ENCODE results near the gene ADAM15. TPM values are rescaled to one million over a fixed set of nuclear protein-coding genes. Genes with fewer than 3 reads are reported as not detected.

Gene ADAM15
- total RNA-seq, 4 donors from 2014 or later = 65.4 to 115 (median 100.0) TPM

- no peak overlapping the region for H3K27ac ChIP-seq
- H3K36me3 ChIP-seq = no peaks in the 10 kb centered on the region
- no peak overlapping the region for H3K4me3 ChIP-seq
- 54 to 74% methylated on average over 3 to 4 of the region's 5 CpGs for WGBS, 2 donors (ENCODE audit: low coverage in 1 of 2)
- ATAC-seq = no peak
- no peaks in the 10 kb centered on the region for H3K9me3 ChIP-seq
- H3K4me1 ChIP-seq = peaks cover 5 to 39% (median 23%) of the 10 kb centered on the region in 3 donors
- peaks cover 20% of the 10 kb centered on the region for H3K27me3 ChIP-seq
- no peak for TF ChIP-seq EP300 (IDR thresholded peaks at IDR 0.05)
- no peak for TF ChIP-seq POLR2A (IDR thresholded peaks at IDR 0.05)
- no peak for TF ChIP-seq POLR2AphosphoS5 (IDR thresholded peaks at IDR 0.05)
- TF ChIP-seq, protein P1, sequence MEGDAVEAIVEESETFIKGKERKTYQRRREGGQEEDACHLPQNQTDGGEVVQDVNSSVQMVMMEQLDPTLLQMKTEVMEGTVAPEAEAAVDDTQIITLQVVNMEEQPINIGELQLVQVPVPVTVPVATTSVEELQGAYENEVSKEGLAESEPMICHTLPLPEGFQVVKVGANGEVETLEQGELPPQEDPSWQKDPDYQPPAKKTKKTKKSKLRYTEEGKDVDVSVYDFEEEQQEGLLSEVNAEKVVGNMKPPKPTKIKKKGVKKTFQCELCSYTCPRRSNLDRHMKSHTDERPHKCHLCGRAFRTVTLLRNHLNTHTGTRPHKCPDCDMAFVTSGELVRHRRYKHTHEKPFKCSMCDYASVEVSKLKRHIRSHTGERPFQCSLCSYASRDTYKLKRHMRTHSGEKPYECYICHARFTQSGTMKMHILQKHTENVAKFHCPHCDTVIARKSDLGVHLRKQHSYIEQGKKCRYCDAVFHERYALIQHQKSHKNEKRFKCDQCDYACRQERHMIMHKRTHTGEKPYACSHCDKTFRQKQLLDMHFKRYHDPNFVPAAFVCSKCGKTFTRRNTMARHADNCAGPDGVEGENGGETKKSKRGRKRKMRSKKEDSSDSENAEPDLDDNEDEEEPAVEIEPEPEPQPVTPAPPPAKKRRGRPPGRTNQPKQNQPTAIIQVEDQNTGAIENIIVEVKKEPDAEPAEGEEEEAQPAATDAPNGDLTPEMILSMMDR (IDR thresholded peaks at IDR 0.05) = no peak
Observed at GRCh38 chr1:155075535-155075934, 24.4 kb downstream of the ADAM15 start.

DNA sequence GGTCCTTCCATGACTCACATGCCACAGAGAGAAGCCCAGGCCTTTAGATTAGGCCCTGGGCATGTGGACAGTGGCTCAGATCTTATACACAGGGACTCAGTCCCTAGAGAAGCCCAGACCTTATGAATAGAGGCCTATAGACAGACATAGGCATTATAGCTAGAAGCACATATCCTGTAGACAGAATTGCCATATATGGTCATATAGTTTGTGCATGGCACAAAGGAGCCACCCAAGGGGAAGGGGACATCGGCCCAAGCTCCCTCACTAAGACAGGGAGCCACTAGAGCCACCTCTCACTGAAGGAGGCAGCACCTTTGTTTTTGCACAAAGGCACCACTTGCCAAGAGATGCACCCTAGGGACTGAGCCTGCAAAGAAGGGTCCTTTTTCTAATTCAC lies 25.3 kb downstream of the ADAM15 start:
- WGBS, 2 donors (ENCODE audit: low coverage in 1 of 2) = 17% methylated on average over 1 of the region's 1 CpG; no CpG with 5 or more reads in 1 of the 2 donors
- no peak overlapping the region for H3K27ac ChIP-seq

GRCh38 chr1:155077346-155077745 lies 26.2 kb downstream of the ADAM15 start:
- ATAC-seq = no peak
- 83% methylated on average over 2 of the region's 3 CpGs; no CpG with 5 or more reads in 1 of the 2 donors for WGBS, 2 donors (ENCODE audit: low coverage in 1 of 2)
- H3K4me1 ChIP-seq = peaks cover 11 to 43% (median 40%) of the 10 kb centered on the region in 3 donors
- H3K4me3 ChIP-seq = no peak overlapping the region
- H3K27ac ChIP-seq = no peak overlapping the region
- H3K27me3 ChIP-seq = peaks cover 38% of the 10 kb centered on the region
- TF ChIP-seq EP300 (IDR thresholded peaks at IDR 0.05) = no peak
- TF ChIP-seq, protein P1 (IDR thresholded peaks at IDR 0.05) = no peak
- TF ChIP-seq POLR2AphosphoS5 (IDR thresholded peaks at IDR 0.05) = no peak
- TF ChIP-seq POLR2A (IDR thresholded peaks at IDR 0.05) = no peak
- H3K36me3 ChIP-seq = no peaks in the 10 kb centered on the region
- no peaks in the 10 kb centered on the region for H3K9me3 ChIP-seq

More for the DNA sequence above, 25.3 kb downstream of the ADAM15 start:
- TF ChIP-seq POLR2A (IDR thresholded peaks at IDR 0.05) = no peak
- no peak for TF ChIP-seq POLR2AphosphoS5 (IDR thresholded peaks at IDR 0.05)
- no peak for TF ChIP-seq EP300 (IDR thresholded peaks at IDR 0.05)
- TF ChIP-seq, protein P1 (IDR thresholded peaks at IDR 0.05) = no peak
- no peaks in the 10 kb centered on the region for H3K36me3 ChIP-seq
- peaks cover 28% of the 10 kb centered on the region for H3K27me3 ChIP-seq
- H3K4me1 ChIP-seq = peaks cover 9 to 39% (median 30%) of the 10 kb centered on the region in 3 donors
- no peaks in the 10 kb centered on the region for H3K9me3 ChIP-seq
- ATAC-seq = no peak
- H3K4me3 ChIP-seq = no peak overlapping the region

GRCh38 chr1:155077758-155078445 lies 26.8 kb downstream of the ADAM15 start:
- ATAC-seq = no peak
- WGBS, 2 donors (ENCODE audit: low coverage in 1 of 2) = 66% methylated on average over 4 of the region's 4 CpGs; no CpG with 5 or more reads in 1 of the 2 donors
- Histone ChIP-seq H3K9me3 (no peaks in the 10 kb centered on the region), H3K27ac (no peak overlapping the region), H3K27me3 (peaks cover 44% of the 10 kb centered on the region), H3K4me3 (no peak overlapping the region), H3K36me3 (no peaks in the 10 kb centered on the region), H3K4me1 (peaks cover 11 to 49% (median 43%) of the 10 kb centered on the region in 3 donors)
- TF ChIP-seq, protein P1 (IDR thresholded peaks at IDR 0.05) = no peak
- TF ChIP-seq POLR2AphosphoS5 (IDR thresholded peaks at IDR 0.05) = no peak
- TF ChIP-seq EP300 (IDR thresholded peaks at IDR 0.05) = no peak
- no peak for TF ChIP-seq POLR2A (IDR thresholded peaks at IDR 0.05)

All from gastroesophageal sphincter (tissue), 4 donors.